HCT116 (cell line): ENCODE measurements around the gene CDH13. TPM values are rescaled to one million over a fixed set of nuclear protein-coding genes. Genes with fewer than 3 reads are reported as not detected.

Source experiments
- ATAC-seq: fragments of 200-7000 bp; cut with Tn5 transposase; 2 replicates; pipeline ENCODE4 v1.9.1; 2020; ENCODE audit warnings: mild to moderate bottlenecking, moderate library complexity
- BruUV-seq: library from RNA; stranded (reverse); fragments of 400-500 nt; replicated peaks from 2 replicates; lab custom pipeline; 2021; lab: Mats Ljungman, UMichigan
- CTCF ChIA-PET: fragments of 300-600 bp; sonication (Branson Sonifier 250); formaldehyde crosslinking; loops from one replicate; lab custom pipeline; 2021; ENCODE audit warnings: antibody characterized with exemption; lab: Charles Lee
- POLR2A ChIA-PET: fragments of 300-600, 350-600 bp; sonication (Branson Sonifier 250); formaldehyde crosslinking; loops from one replicate; lab custom pipeline; 2021; ENCODE audit warnings: antibody characterized with exemption; lab: Charles Lee
- RAD21 ChIA-PET, 2 experiments: fragments of 300-600 bp; sonication (Branson Sonifier 250); formaldehyde crosslinking; loops; one replicate each; lab custom pipeline; 2023; ENCODE audit warnings: low total read pairs in 2 of 2; ENCODE audit not compliant: uncharacterized antibody in 2 of 2, unreplicated experiment in 2 of 2, low non-redundant PET in 1 of 2; lab: Charles Lee
- DNase-seq: peaks from one replicate; pipeline ENCODE4 v3.0.0-alpha.2; 2010; ENCODE audit warnings: low read depth, low spot score
- H2AFZ ChIP-seq: fragments of 200-600 bp; shearing (Covaris generic), sonication (generic); 2 replicates; pipeline ENCODE4 v1.6.1; 2017; ENCODE audit warnings: low read depth, mixed run types, mixed read lengths, antibody characterized with exemption, low read length; ENCODE audit not compliant: poor library complexity, severe bottlenecking
- H3K27ac ChIP-seq: 2 replicates; pipeline ENCODE4 v1.5.1; 2012; ENCODE audit warnings: low read depth, low read length
- H3K27me3 ChIP-seq: fragments of 200-600 bp; sonication (generic); 2 replicates; pipeline ENCODE4 v1.6.1; 2016; ENCODE audit warnings: mixed run types, low read length, mixed read lengths; ENCODE audit not compliant: insufficient read depth
- H3K36me3 ChIP-seq, 2 experiments: fragments of 200-500 bp in 1 of 2; fragments of 200-600 bp in 1 of 2; sonication (Bioruptor generic) in 1 of 2; sonication (generic) in 1 of 2; 2 replicates each; pipeline versions ENCODE4 v1.5.1 to v1.6.1; 2014 to 2016; ENCODE audit warnings: low read length in 2 of 2, inconsistent platforms in 1 of 2, mixed read lengths in 1 of 2, mixed run types in 1 of 2; ENCODE audit not compliant: insufficient read depth in 2 of 2, control insufficient read depth in 1 of 2
- H3K4me1 ChIP-seq, 2 experiments: fragments of 200-600 bp in 1 of 2; sonication (generic) in 1 of 2; 2 replicates each; pipeline versions ENCODE4 v1.5.1 to v1.6.1; 2012 to 2017; ENCODE audit warnings: low read length in 2 of 2, inconsistent platforms in 1 of 2, mild to moderate bottlenecking in 1 of 2, mixed read lengths in 1 of 2, mixed run types in 1 of 2, moderate library complexity in 1 of 2; ENCODE audit not compliant: insufficient read depth in 2 of 2, control insufficient read depth in 1 of 2
- H3K4me2 ChIP-seq: fragments of 200-600 bp; sonication (generic); 2 replicates; pipeline ENCODE4 v1.6.1; 2017; ENCODE audit warnings: mixed run types, low read length, mixed read lengths
- H3K4me3 ChIP-seq, 2 experiments: fragments of 200-600 bp in 1 of 2; sonication (generic) in 1 of 2; replicated peaks in 1 of 2; 2 replicates each; pipeline ENCODE4 v1.5.1; 2011 to 2016; ENCODE audit warnings: low read length in 2 of 2, control low read depth in 1 of 2, low read depth in 1 of 2, mild to moderate bottlenecking in 1 of 2, mixed read lengths in 1 of 2, mixed run types in 1 of 2
- H3K79me2 ChIP-seq: fragments of 200-600 bp; sonication (generic); 2 replicates; pipeline ENCODE4 v1.6.1; 2017; ENCODE audit warnings: mild to moderate bottlenecking, mixed run types, low read length, moderate library complexity, mixed read lengths; ENCODE audit not compliant: insufficient read depth
- H3K9ac ChIP-seq: fragments of 200-600 bp; sonication (generic); 2 replicates; pipeline ENCODE4 v1.6.1; 2016; ENCODE audit warnings: low read length, mixed read lengths
- H3K9me2 ChIP-seq: fragments of 200-600 bp; sonication (generic), shearing (Covaris generic); 2 replicates; pipeline ENCODE4 v1.6.1; 2017; ENCODE audit warnings: mixed run types, mild to moderate bottlenecking, moderate library complexity; ENCODE audit not compliant: insufficient read depth
- H3K9me3 ChIP-seq, 2 experiments: fragments of 200-500 bp in 1 of 2; fragments of 200-600 bp in 1 of 2; sonication (Bioruptor generic) in 1 of 2; sonication (generic) in 1 of 2; 2 replicates each; pipeline ENCODE4 v1.6.1; 2014 to 2017; ENCODE audit warnings: low read length in 2 of 2, mixed read lengths in 2 of 2, inconsistent platforms in 1 of 2, low read depth in 1 of 2, mild to moderate bottlenecking in 1 of 2, mixed run types in 1 of 2, moderate library complexity in 1 of 2; ENCODE audit not compliant: control insufficient read depth in 1 of 2, insufficient read depth in 1 of 2
- H4K20me1 ChIP-seq: fragments of 200-600 bp; sonication (generic), shearing (Covaris generic); 2 replicates; pipeline ENCODE4 v1.6.1; 2017; ENCODE audit warnings: mixed run types, mild to moderate bottlenecking, moderate library complexity; ENCODE audit not compliant: insufficient read depth
- CBX3 ChIP-seq: IDR thresholded peaks from 2 replicates; pipeline ENCODE4 v1.6.1; 2012; ENCODE audit warnings: low read depth
- CEBPB ChIP-seq: IDR thresholded peaks from 2 replicates; pipeline ENCODE4 v1.6.1; 2012; ENCODE audit warnings: low read depth
- EGR1 ChIP-seq: IDR thresholded peaks from 2 replicates; pipeline ENCODE4 v1.6.1; 2012; ENCODE audit warnings: low read depth
- EZH2phosphoT487 ChIP-seq: fragments of 200-600 bp; IDR thresholded peaks from 2 replicates; pipeline ENCODE4 v1.6.1; 2018; ENCODE audit warnings: antibody characterized with exemption, borderline replicate concordance
- FOSL1 ChIP-seq: IDR thresholded peaks from 2 replicates; pipeline ENCODE4 v1.6.1; 2012; ENCODE audit warnings: low read depth
- POLR2AphosphoS5 ChIP-seq: IDR thresholded peaks from 2 replicates; pipeline ENCODE4 v1.6.1; 2011; ENCODE audit warnings: mild to moderate bottlenecking, low read depth, low read length, moderate library complexity
- REST ChIP-seq: IDR thresholded peaks from 2 replicates; pipeline ENCODE4 v1.6.1; 2012; ENCODE audit warnings: low read depth
- SIN3A ChIP-seq: IDR thresholded peaks from 2 replicates; pipeline ENCODE4 v1.6.1; 2012; ENCODE audit warnings: low read depth
- SP1 ChIP-seq: IDR thresholded peaks from 2 replicates; pipeline ENCODE4 v1.6.1; 2012; ENCODE audit warnings: low read depth
- SRF ChIP-seq: IDR thresholded peaks from 2 replicates; pipeline ENCODE4 v1.6.1; 2012; ENCODE audit warnings: low read depth
- ZBTB33 ChIP-seq: IDR thresholded peaks from 2 replicates; pipeline ENCODE4 v1.6.1; 2011; ENCODE audit warnings: mild to moderate bottlenecking, low read length, moderate library complexity; ENCODE audit not compliant: insufficient replicate concordance; ENCODE audit errors: extremely low read depth
- intact Hi-C: fragments of 100-400 bp; cut with micrococcal nuclease; formaldehyde crosslinking; loops from 2 replicates; pipeline ENCODE4 v1.10.0; 2022
- total RNA-seq: library from RNA; stranded (reverse); gene quantifications from one replicate; pipeline ENCODE4 v1.2.1, GENCODE V29; 2021; ENCODE audit not compliant: unreplicated experiment

The CDH13 gene
- total RNA-seq, 1 experiment from 2014 or later = not detected

- no TSS peak for BruUV-seq
- H3K9me2 ChIP-seq = no peaks in the 10 kb centered on the region
- no peaks in the 10 kb centered on the region for H3K27me3 ChIP-seq
- H3K79me2 ChIP-seq = no peaks in the 10 kb centered on the region
- H3K4me3 ChIP-seq = no peak overlapping the region
- no peaks in the 10 kb centered on the region for H3K36me3 ChIP-seq
- H3K4me2 ChIP-seq = no peak overlapping the region
- H3K27ac ChIP-seq = no peak overlapping the region
- H4K20me1 ChIP-seq = no peaks in the 10 kb centered on the region
- CTCF ChIA-PET = no interaction called here
- POLR2A ChIA-PET = no interaction called here
- no peak for DNase-seq
- TF ChIP-seq SIN3A (no peak), EGR1 (no peak), ZBTB33 (no peak), CBX3 (no peak), CEBPB (no peak), SRF (no peak), SP1 (no peak), POLR2AphosphoS5 (no peak), REST (no peak), EZH2phosphoT487 (no peak), FOSL1 (no peak)
- TF ChIP-seq, all 23 proteins: peak for 0
- Histone ChIP-seq H3K4me1 (no peaks in the 10 kb centered on the region), H2AFZ (no peak overlapping the region), H3K9me3 (peaks cover 11 to 26% of the 10 kb centered on the region in 2 experiments; a peak in 2 of 4 replicates), H3K9ac (no peak overlapping the region)
- intact Hi-C loops = no loop called here
- ATAC-seq = no peak
- RAD21 ChIA-PET = no interaction called here
These were observed 361.0 kb downstream of the CDH13 start for GRCh38 chr16:82987767-82988166.
